Ovary (tissue), 3 donors: ENCODE results near the gene IMMT.

Source experiments
- POLR2A ChIP-seq: fragments of 450-650 bp; IDR thresholded peaks from one replicate; pipeline ENCODE4 v1.6.1; 2017; ENCODE audit warnings: antibody characterized with exemption, mild to moderate bottlenecking, moderate library complexity
- TF ChIP-seq, protein P1 (sequence below), 3 donors: fragments of 450-650 bp in 2 of 3; fragments of 200-600 bp in 1 of 3; IDR thresholded peaks; one replicate each; pipeline versions ENCODE4 v1.5.1 to v1.8.0; 2016 to 2022; ENCODE audit warnings: antibody characterized with exemption in 3 of 3, mild to moderate bottlenecking in 1 of 3
- donor health status: DM: no; HTN: no; CAD: no.

DNA sequence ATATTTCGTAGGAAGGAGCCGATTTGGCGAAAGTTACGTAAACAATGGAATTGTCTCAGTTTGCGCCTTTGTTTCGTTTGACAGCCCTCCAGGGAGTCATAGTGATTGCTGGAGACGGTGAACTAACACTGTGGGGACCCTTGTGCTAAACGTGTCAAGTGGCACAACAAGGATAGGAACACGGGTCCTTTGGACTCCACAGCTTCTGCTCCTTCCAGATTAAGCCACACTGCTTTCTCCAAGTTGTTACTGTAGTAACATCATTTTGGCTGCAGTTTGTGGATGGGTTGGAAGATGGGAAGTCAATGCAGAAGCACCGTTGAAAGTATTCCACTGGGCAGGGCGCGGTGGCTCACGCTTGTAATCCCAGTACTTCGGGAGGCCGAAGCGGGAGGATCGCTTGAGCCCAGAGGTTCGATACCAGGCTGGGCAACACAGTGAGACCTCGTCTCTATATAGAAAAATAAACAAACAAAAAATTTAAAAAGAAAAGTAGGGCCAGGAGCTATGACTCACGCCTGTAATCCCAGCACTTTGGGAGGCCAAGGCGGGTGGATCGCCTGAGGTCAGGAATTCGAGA is 636 bp upstream of the IMMT start:
- TF ChIP-seq POLR2A = no peak
- TF ChIP-seq, protein P1, sequence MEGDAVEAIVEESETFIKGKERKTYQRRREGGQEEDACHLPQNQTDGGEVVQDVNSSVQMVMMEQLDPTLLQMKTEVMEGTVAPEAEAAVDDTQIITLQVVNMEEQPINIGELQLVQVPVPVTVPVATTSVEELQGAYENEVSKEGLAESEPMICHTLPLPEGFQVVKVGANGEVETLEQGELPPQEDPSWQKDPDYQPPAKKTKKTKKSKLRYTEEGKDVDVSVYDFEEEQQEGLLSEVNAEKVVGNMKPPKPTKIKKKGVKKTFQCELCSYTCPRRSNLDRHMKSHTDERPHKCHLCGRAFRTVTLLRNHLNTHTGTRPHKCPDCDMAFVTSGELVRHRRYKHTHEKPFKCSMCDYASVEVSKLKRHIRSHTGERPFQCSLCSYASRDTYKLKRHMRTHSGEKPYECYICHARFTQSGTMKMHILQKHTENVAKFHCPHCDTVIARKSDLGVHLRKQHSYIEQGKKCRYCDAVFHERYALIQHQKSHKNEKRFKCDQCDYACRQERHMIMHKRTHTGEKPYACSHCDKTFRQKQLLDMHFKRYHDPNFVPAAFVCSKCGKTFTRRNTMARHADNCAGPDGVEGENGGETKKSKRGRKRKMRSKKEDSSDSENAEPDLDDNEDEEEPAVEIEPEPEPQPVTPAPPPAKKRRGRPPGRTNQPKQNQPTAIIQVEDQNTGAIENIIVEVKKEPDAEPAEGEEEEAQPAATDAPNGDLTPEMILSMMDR (IDR thresholded peaks at IDR 0.05) = no peak
